HepG2 (cell line): Measurements from ENCODE around the gene LRRC27.

Experiments used
- PTBP1 ChIP-seq: fragments of 200-400 bp; formaldehyde crosslinking; IDR thresholded peaks from 2 replicates; pipeline ENCODE4 v1.6.1; 2018; ENCODE audit warnings: low read length, low read depth; ENCODE audit not compliant: poor library complexity, severe bottlenecking
- SETDB1 ChIP-seq: sonication (generic); formaldehyde crosslinking; IDR thresholded peaks from 2 replicates; pipeline ENCODE4 v1.5.1; 2020; ENCODE audit warnings: missing genetic modification reagents, mild to moderate bottlenecking, borderline replicate concordance
- SP1 ChIP-seq, 2 experiments: fragments of 450-650 bp in 1 of 2; sonication (generic) in 1 of 2; formaldehyde crosslinking in 1 of 2; IDR thresholded peaks; 2 replicates each; pipeline versions ENCODE4 v1.4.0 to v1.6.1; 2016 to 2020; ENCODE audit warnings: missing genetic modification reagents in 1 of 2
- ZNF331 ChIP-seq: sonication (generic); formaldehyde crosslinking; IDR thresholded peaks from 2 replicates; pipeline ENCODE4 v1.4.0; 2020; ENCODE audit warnings: missing genetic modification reagents
- ZZZ3 ChIP-seq: sonication (generic); formaldehyde crosslinking; IDR thresholded peaks from 2 replicates; pipeline ENCODE4 v1.4.0; 2020; ENCODE audit warnings: missing genetic modification reagents, mild to moderate bottlenecking, borderline replicate concordance
- TF ChIP-seq, protein P1 (sequence below): sonication (generic); formaldehyde crosslinking; IDR thresholded peaks from 2 replicates; pipeline ENCODE4 v1.4.0; 2020; ENCODE audit warnings: mild to moderate bottlenecking, missing genetic modification reagents

- TF ChIP-seq ZZZ3 (CRISPR knock-in tag), result no peak
- no peak for TF ChIP-seq PTBP1
- no peak for TF ChIP-seq SETDB1 (CRISPR knock-in tag)
- no peak for TF ChIP-seq SP1 (IDR thresholded peaks at IDR 0.05)
- TF ChIP-seq SP1 (CRISPR knock-in tag; IDR thresholded peaks at IDR 0.05), result no peak
- TF ChIP-seq ZNF331, result no peak
- TF ChIP-seq, protein P1, sequence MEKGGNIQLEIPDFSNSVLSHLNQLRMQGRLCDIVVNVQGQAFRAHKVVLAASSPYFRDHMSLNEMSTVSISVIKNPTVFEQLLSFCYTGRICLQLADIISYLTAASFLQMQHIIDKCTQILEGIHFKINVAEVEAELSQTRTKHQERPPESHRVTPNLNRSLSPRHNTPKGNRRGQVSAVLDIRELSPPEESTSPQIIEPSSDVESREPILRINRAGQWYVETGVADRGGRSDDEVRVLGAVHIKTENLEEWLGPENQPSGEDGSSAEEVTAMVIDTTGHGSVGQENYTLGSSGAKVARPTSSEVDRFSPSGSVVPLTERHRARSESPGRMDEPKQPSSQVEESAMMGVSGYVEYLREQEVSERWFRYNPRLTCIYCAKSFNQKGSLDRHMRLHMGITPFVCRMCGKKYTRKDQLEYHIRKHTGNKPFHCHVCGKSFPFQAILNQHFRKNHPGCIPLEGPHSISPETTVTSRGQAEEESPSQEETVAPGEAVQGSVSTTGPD (CRISPR knock-in tag), result no peak
Measured at GRCh38 chr10:132345345-132345744, 13.4 kb downstream of the LRRC27 start.
